Astrocyte (in vitro differentiated cells and primary cell): ENCODE data around the gene CHRNB2.

Experiments
- CTCF ChIP-seq: IDR thresholded peaks from 2 replicates; pipeline ENCODE4 v1.5.1; 2011; ENCODE audit warnings: low read depth, mild to moderate bottlenecking, inconsistent platforms, low read length, moderate library complexity; ENCODE audit not compliant: insufficient read depth
- EZH2 ChIP-seq: IDR thresholded peaks from 2 replicates; pipeline ENCODE4 v1.6.1; 2012; ENCODE audit warnings: mild to moderate bottlenecking, low read length, inconsistent platforms; ENCODE audit not compliant: insufficient read depth

GRCh38 chr1:154595621-154596020, 28.0 kb downstream of the CHRNB2 start:
- TF ChIP-seq CTCF (no peak), EZH2 (no peak)
